ENCODE measurements around the gene LAD1. TPM values are rescaled to one million over a fixed set of nuclear protein-coding genes. Genes with fewer than 3 reads are reported as not detected.

The LAD1 gene
- total RNA-seq, 4 donors from 2014 or later: 0.26 to 4.8 (median 0.29) TPM; not detected in 1

GRCh38 chr1:201436969-201437368, 37.8 kb upstream of the LAD1 start:
- Histone ChIP-seq H3K36me3 (no peaks in the 10 kb centered on the region), H3K4me3 (no peak overlapping the region), H3K9me3 (no peaks in the 10 kb centered on the region), H3K4me1 (no peaks in the 10 kb centered on the region), H3K27ac (no peak overlapping the region), H3K27me3 (no peaks in the 10 kb centered on the region)
- TF ChIP-seq POLR2A (IDR thresholded peaks at IDR 0.05): no peak
- TF ChIP-seq, protein P1, sequence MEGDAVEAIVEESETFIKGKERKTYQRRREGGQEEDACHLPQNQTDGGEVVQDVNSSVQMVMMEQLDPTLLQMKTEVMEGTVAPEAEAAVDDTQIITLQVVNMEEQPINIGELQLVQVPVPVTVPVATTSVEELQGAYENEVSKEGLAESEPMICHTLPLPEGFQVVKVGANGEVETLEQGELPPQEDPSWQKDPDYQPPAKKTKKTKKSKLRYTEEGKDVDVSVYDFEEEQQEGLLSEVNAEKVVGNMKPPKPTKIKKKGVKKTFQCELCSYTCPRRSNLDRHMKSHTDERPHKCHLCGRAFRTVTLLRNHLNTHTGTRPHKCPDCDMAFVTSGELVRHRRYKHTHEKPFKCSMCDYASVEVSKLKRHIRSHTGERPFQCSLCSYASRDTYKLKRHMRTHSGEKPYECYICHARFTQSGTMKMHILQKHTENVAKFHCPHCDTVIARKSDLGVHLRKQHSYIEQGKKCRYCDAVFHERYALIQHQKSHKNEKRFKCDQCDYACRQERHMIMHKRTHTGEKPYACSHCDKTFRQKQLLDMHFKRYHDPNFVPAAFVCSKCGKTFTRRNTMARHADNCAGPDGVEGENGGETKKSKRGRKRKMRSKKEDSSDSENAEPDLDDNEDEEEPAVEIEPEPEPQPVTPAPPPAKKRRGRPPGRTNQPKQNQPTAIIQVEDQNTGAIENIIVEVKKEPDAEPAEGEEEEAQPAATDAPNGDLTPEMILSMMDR (IDR thresholded peaks at IDR 0.05): no peak
- intact Hi-C loops (cut with DNase I; ENCODE audit: low total_unique reads): no loop called here
- DNase-seq: no peak

DNA sequence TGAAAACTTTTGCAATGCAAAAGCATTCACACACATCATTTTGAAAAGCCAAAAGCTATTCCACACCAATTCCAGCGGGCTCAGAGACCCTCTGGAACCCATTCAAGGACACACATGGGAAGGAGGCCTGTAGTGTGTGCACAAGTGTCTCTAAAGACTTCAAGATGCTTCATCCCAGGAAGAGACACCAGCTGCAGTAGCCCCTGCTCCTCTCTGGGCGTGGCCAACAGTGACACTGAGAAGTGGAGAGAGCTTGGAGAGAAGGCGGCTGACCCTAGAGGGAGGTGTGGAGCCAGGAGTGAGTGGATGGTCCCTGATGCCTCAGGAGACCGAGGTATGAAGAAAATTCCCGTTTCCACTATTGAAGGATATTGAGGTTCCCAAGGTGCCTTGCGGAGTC, 37.3 kb upstream of the LAD1 start:
- intact Hi-C loops (cut with DNase I; ENCODE audit: low total_unique reads): no loop called here
- Histone ChIP-seq H3K4me1 (no peaks in the 10 kb centered on the region), H3K27ac (no peak overlapping the region), H3K4me3 (no peak overlapping the region), H3K27me3 (no peaks in the 10 kb centered on the region), H3K9me3 (no peaks in the 10 kb centered on the region), H3K36me3 (no peaks in the 10 kb centered on the region)
- DNase-seq: no peak
- TF ChIP-seq POLR2A (IDR thresholded peaks at IDR 0.05): no peak
- TF ChIP-seq, protein P1 (IDR thresholded peaks at IDR 0.05): no peak

- Histone ChIP-seq H3K4me3 (no peak overlapping the region), H3K27me3 (no peaks in the 10 kb centered on the region), H3K27ac (no peak overlapping the region), H3K4me1 (no peaks in the 10 kb centered on the region), H3K9me3 (no peaks in the 10 kb centered on the region), H3K36me3 (no peaks in the 10 kb centered on the region)
- intact Hi-C loops (cut with DNase I; ENCODE audit: low total_unique reads): no loop called here
- DNase-seq: no peak
- TF ChIP-seq, protein P1 (IDR thresholded peaks at IDR 0.05): no peak
- TF ChIP-seq POLR2A (IDR thresholded peaks at IDR 0.05): no peak
Measured at GRCh38 chr1:201434266-201434665, 35.1 kb upstream of the LAD1 start.

DNA sequence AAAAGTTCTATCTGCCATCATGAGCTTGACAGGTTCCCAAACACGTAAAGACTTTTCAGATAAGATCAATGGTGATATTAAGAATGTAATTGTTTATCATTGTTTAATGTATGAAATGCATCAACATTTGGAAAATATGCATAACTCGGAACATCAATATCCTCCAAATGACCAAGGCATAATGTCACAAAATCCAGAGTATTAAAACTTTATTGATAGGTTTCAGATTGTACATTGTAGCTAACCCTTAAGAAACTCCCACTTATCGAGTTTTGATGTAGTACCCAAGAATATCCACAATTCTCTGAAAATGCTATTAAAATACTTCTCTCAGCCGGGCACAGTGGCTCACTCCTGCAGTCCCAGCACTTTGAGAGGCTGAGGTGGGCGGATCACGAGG, 34.5 kb upstream of the LAD1 start:
- H3K27ac ChIP-seq: no peak overlapping the region
- intact Hi-C loops (cut with DNase I; ENCODE audit: low total_unique reads): no loop called here
- H3K4me3 ChIP-seq: no peak overlapping the region
- H3K4me1 ChIP-seq: no peaks in the 10 kb centered on the region
- no peaks in the 10 kb centered on the region for H3K27me3 ChIP-seq
- TF ChIP-seq, protein P1 (IDR thresholded peaks at IDR 0.05): no peak
- no peak for TF ChIP-seq POLR2A (IDR thresholded peaks at IDR 0.05)
- H3K9me3 ChIP-seq: no peaks in the 10 kb centered on the region
- no peaks in the 10 kb centered on the region for H3K36me3 ChIP-seq
- no peak for DNase-seq

GRCh38 chr1:201430776-201431175, 31.7 kb upstream of the LAD1 start:
- TF ChIP-seq, protein P1 (IDR thresholded peaks at IDR 0.05): no peak
- no peak for TF ChIP-seq POLR2A (IDR thresholded peaks at IDR 0.05)
- H3K4me3 ChIP-seq: no peak overlapping the region
- no peaks in the 10 kb centered on the region for H3K4me1 ChIP-seq
- intact Hi-C loops (cut with DNase I; ENCODE audit: low total_unique reads): no loop called here
- H3K27ac ChIP-seq: no peak overlapping the region
- H3K9me3 ChIP-seq: no peaks in the 10 kb centered on the region
- H3K27me3 ChIP-seq: no peaks in the 10 kb centered on the region
- no peak for DNase-seq
- no peaks in the 10 kb centered on the region for H3K36me3 ChIP-seq
